DOHH2 (cell line): ENCODE measurements around the gene PTH2.

Source experiments
- CTCF ChIP-seq: fragments of 200-600 bp; sonication (generic); IDR thresholded peaks from one replicate; pipeline ENCODE4 v1.5.1; 2014; ENCODE audit warnings: antibody characterized with exemption, mild to moderate bottlenecking, low read depth, low read length; ENCODE audit not compliant: poor library complexity, severe bottlenecking
- EZH2phosphoT487 ChIP-seq: fragments of 200-600 bp; sonication (generic); IDR thresholded peaks from 2 replicates; pipeline ENCODE4 v1.6.1; 2017; ENCODE audit warnings: borderline replicate concordance, mild to moderate bottlenecking, antibody characterized with exemption, low read length, moderate library complexity, mixed read lengths

- peak; percentile 28 for TF ChIP-seq CTCF
- no peak for TF ChIP-seq EZH2phosphoT487
Measured at GRCh38 chr19:49417088-49417487, 6.2 kb downstream of the PTH2 start.
